CD4-positive, alpha-beta T cell treated with Interferon alpha-2 for 1 hour (primary cell): ENCODE measurements around the gene NAA38.
"Not testable (repeated sequence)": the region's sequence is repeated elsewhere in the genome, so short reads cannot be mapped to it uniquely, and the experiment has no call there.

Experiments
- DNase-seq, 2 donors: peaks; one replicate each; pipeline ENCODE4 v3.0.0-alpha.2; 2020 to 2022

Gene NAA38

GRCh38 chr17:7820231-7820630, 37.1 kb downstream of the NAA38 start:
- DNase-seq: no peak

- DNase-seq: no peak
These were observed 38.4 kb downstream of the NAA38 start for GRCh38 chr17:7818746-7819645.

GRCh38 chr17:7818026-7818425, 39.3 kb downstream of the NAA38 start:
- no peak for DNase-seq

- no peak for DNase-seq
These were observed 39.8 kb downstream of the NAA38 start for GRCh38 chr17:7817643-7817964.

- DNase-seq: no peak
These were observed 40.3 kb downstream of the NAA38 start for GRCh38 chr17:7816926-7817642.

- DNase-seq: no peak
These were observed 42.4 kb downstream of the NAA38 start for GRCh38 chr17:7814969-7815368.

- no peak for DNase-seq
These were observed 46.1 kb downstream of the NAA38 start for GRCh38 chr17:7811251-7811650.

GRCh38 chr17:7809791-7810343, 47.5 kb downstream of the NAA38 start:
- not testable (repeated sequence) for DNase-seq

- DNase-seq: no peak
These were observed 48.1 kb downstream of the NAA38 start for GRCh38 chr17:7809086-7809790.

- DNase-seq: no peak
These were observed 50.2 kb downstream of the NAA38 start for GRCh38 chr17:7807206-7807605.
